HEK293 (cell line): Measurements from ENCODE around the gene ATCAY.
A peak's percentile ranks its signal among the peaks of the same experiment; 100 is the strongest.

Experiments
- CTCF ChIA-PET: fragments of 350-600 bp; formaldehyde crosslinking; extraction: SDS; loops from one replicate; lab custom pipeline; 2021; ENCODE audit warnings: antibody characterized with exemption; lab: Yijun Ruan, JAX
- POLR2A ChIA-PET: fragments of 300-600 bp; formaldehyde crosslinking; extraction: SDS; loops from one replicate; lab custom pipeline; 2020; ENCODE audit warnings: antibody characterized with exemption, inconsistent platforms; lab: Yijun Ruan, JAX
- H3K27ac ChIP-seq: fragments of 200-500 bp; sonication (Bioruptor generic); 2 replicates; pipeline ENCODE4 v1.5.1; 2014; ENCODE audit warnings: low read depth, low read length, control low read depth, inconsistent platforms; ENCODE audit errors: extremely low read depth
- H3K36me3 ChIP-seq, 2 experiments: fragments of 200-500 bp in 1 of 2; sonication (Bioruptor generic) in 1 of 2; 1 replicate in 1 of 2; 2 replicates in 1 of 2; pipeline ENCODE4 v1.5.1; 2014 to 2017; ENCODE audit warnings: inconsistent platforms in 2 of 2, low read length in 2 of 2; ENCODE audit not compliant: control insufficient read depth in 2 of 2, insufficient read depth in 1 of 2
- H3K4me1 ChIP-seq: fragments of 200-500 bp; sonication (Bioruptor generic); 2 replicates; pipeline ENCODE4 v1.5.1; 2014; ENCODE audit warnings: mild to moderate bottlenecking, low read length, inconsistent platforms; ENCODE audit not compliant: control insufficient read depth, insufficient read depth
- H3K4me3 ChIP-seq: 2 replicates; pipeline ENCODE4 v1.5.1; 2011; ENCODE audit warnings: low read depth, mild to moderate bottlenecking, control low read depth, low read length, moderate library complexity
- H3K9me3 ChIP-seq: fragments of 200-500 bp; sonication (Bioruptor generic); 2 replicates; pipeline ENCODE4 v1.5.1; 2014; ENCODE audit warnings: low read depth, low read length, inconsistent platforms; ENCODE audit not compliant: control insufficient read depth, insufficient read depth
- GFI1B ChIP-seq: fragments of 450-650 bp; formaldehyde crosslinking; IDR thresholded peaks from 2 replicates; pipeline ENCODE4 v1.5.1; 2016; ENCODE audit warnings: missing biosample characterization, missing genetic modification characterization
- HOXC10 ChIP-seq: sonication (generic); formaldehyde crosslinking; IDR thresholded peaks from 2 replicates; pipeline ENCODE4 v1.8.1; 2023; ENCODE audit warnings: mild to moderate bottlenecking, missing genetic modification reagents
- KLF8 ChIP-seq: fragments of 450-650 bp; formaldehyde crosslinking; IDR thresholded peaks from 2 replicates; pipeline ENCODE4 v1.5.1; 2016; ENCODE audit warnings: missing biosample characterization, missing genetic modification characterization
- PRDM10 ChIP-seq: fragments of 450-650 bp; formaldehyde crosslinking; IDR thresholded peaks from 2 replicates; pipeline ENCODE4 v1.5.1; 2016; ENCODE audit warnings: missing biosample characterization, missing genetic modification characterization
- ZBTB7A ChIP-seq: fragments of 450-650 bp; formaldehyde crosslinking; IDR thresholded peaks from 2 replicates; pipeline ENCODE4 v1.5.1; 2016; ENCODE audit warnings: low read depth, missing biosample characterization, missing genetic modification characterization
- ZNF146 ChIP-seq: fragments of 450-650 bp; formaldehyde crosslinking; IDR thresholded peaks from 2 replicates; pipeline ENCODE4 v1.5.1; 2016; ENCODE audit warnings: missing biosample characterization, missing genetic modification characterization
- ZNF155 ChIP-seq: fragments of 450-650 bp; formaldehyde crosslinking; IDR thresholded peaks from 2 replicates; pipeline ENCODE4 v1.5.1; 2016; ENCODE audit warnings: missing biosample characterization, missing genetic modification characterization
- ZNF214 ChIP-seq: fragments of 450-650 bp; formaldehyde crosslinking; IDR thresholded peaks from 2 replicates; pipeline ENCODE4 v1.5.1; 2017; ENCODE audit warnings: missing biosample characterization, mild to moderate bottlenecking, missing genetic modification characterization, borderline replicate concordance
- ZNF239 ChIP-seq: fragments of 450-650 bp; formaldehyde crosslinking; IDR thresholded peaks from 2 replicates; pipeline ENCODE4 v1.5.1; 2016; ENCODE audit warnings: missing biosample characterization, missing genetic modification characterization
- ZNF248 ChIP-seq: fragments of 450-650 bp; formaldehyde crosslinking; IDR thresholded peaks from 2 replicates; pipeline ENCODE4 v1.5.1; 2017; ENCODE audit warnings: missing biosample characterization, missing genetic modification characterization
- ZNF302 ChIP-seq: fragments of 450-650 bp; formaldehyde crosslinking; IDR thresholded peaks from 2 replicates; pipeline ENCODE4 v1.5.1; 2016; ENCODE audit warnings: missing biosample characterization, missing genetic modification characterization, low read depth
- ZNF324 ChIP-seq: fragments of 450-650 bp; formaldehyde crosslinking; IDR thresholded peaks from 2 replicates; pipeline ENCODE4 v1.5.1; 2016; ENCODE audit warnings: missing biosample characterization, missing genetic modification characterization
- ZNF335 ChIP-seq: fragments of 450-650 bp; formaldehyde crosslinking; conservative IDR thresholded peaks from 2 replicates; pipeline ENCODE4 v1.5.1; 2016; ENCODE audit warnings: missing biosample characterization, missing genetic modification characterization
- ZNF37A ChIP-seq: fragments of 450-650 bp; IDR thresholded peaks from 2 replicates; pipeline ENCODE4 v1.5.1; 2018; ENCODE audit warnings: missing biosample characterization, missing genetic modification characterization
- ZNF433 ChIP-seq: fragments of 450-650 bp; formaldehyde crosslinking; IDR thresholded peaks from 2 replicates; pipeline ENCODE4 v1.5.1; 2016; ENCODE audit warnings: missing biosample characterization, missing genetic modification characterization, low read depth
- ZNF488 ChIP-seq: fragments of 450-650 bp; formaldehyde crosslinking; IDR thresholded peaks from 2 replicates; pipeline ENCODE4 v1.5.1; 2016; ENCODE audit warnings: missing biosample characterization, missing genetic modification characterization
- ZNF558 ChIP-seq: fragments of 450-650 bp; formaldehyde crosslinking; IDR thresholded peaks from 2 replicates; pipeline ENCODE4 v1.5.1; 2016; ENCODE audit warnings: missing biosample characterization, missing genetic modification characterization
- ZNF561 ChIP-seq: fragments of 450-650 bp; IDR thresholded peaks from 2 replicates; pipeline ENCODE4 v1.5.1; 2018; ENCODE audit warnings: missing biosample characterization, missing genetic modification characterization, borderline replicate concordance
- ZNF585B ChIP-seq: fragments of 450-650 bp; formaldehyde crosslinking; IDR thresholded peaks from 2 replicates; pipeline ENCODE4 v1.5.1; 2016; ENCODE audit warnings: missing biosample characterization, missing genetic modification characterization
- ZNF596 ChIP-seq: fragments of 450-650 bp; IDR thresholded peaks from 2 replicates; pipeline ENCODE4 v1.5.0; 2018; ENCODE audit warnings: missing biosample characterization, mild to moderate bottlenecking, missing genetic modification characterization, moderate library complexity
- ZNF654 ChIP-seq: fragments of 450-650 bp; formaldehyde crosslinking; IDR thresholded peaks from 2 replicates; pipeline ENCODE4 v1.5.1; 2016; ENCODE audit warnings: low read depth, missing biosample characterization, missing genetic modification characterization
- ZNF701 ChIP-seq: fragments of 450-650 bp; formaldehyde crosslinking; IDR thresholded peaks from 2 replicates; pipeline ENCODE4 v1.5.1; 2016; ENCODE audit warnings: missing biosample characterization, missing genetic modification characterization
- ZNF785 ChIP-seq: fragments of 450-650 bp; formaldehyde crosslinking; IDR thresholded peaks from 2 replicates; pipeline ENCODE4 v1.5.1; 2016; ENCODE audit warnings: missing biosample characterization, missing genetic modification characterization
- TF ChIP-seq, protein P1 (sequence below): fragments of 450-650 bp; formaldehyde crosslinking; optimal IDR thresholded peaks from 2 replicates; pipeline ENCODE3; 2016; ENCODE audit warnings: missing biosample characterization, mild to moderate bottlenecking, missing genetic modification characterization
- TF ChIP-seq, protein P2 (sequence below): fragments of 450-650 bp; formaldehyde crosslinking; IDR thresholded peaks from 2 replicates; pipeline ENCODE4 v1.5.1; 2016; ENCODE audit warnings: missing biosample characterization, missing genetic modification characterization, borderline replicate concordance
- TF ChIP-seq, protein P3 (sequence below): fragments of 450-650 bp; formaldehyde crosslinking; IDR thresholded peaks from 2 replicates; pipeline ENCODE4 v1.5.1; 2016; ENCODE audit warnings: missing biosample characterization, missing genetic modification characterization

The ATCAY gene

GRCh38 chr19:3970808-3971598, 90.5 kb downstream of the ATCAY start, which contains the start of gene DAPK3 (continued):
- no peak for TF ChIP-seq ZNF785
- no peak for TF ChIP-seq ZNF433 (tag by site-specific recombination)
- TF ChIP-seq ZNF335 (tag by site-specific recombination), result 0 out of 2 replicates have a peak, but pooled peaks have one; percentile 23
- TF ChIP-seq, protein P1, sequence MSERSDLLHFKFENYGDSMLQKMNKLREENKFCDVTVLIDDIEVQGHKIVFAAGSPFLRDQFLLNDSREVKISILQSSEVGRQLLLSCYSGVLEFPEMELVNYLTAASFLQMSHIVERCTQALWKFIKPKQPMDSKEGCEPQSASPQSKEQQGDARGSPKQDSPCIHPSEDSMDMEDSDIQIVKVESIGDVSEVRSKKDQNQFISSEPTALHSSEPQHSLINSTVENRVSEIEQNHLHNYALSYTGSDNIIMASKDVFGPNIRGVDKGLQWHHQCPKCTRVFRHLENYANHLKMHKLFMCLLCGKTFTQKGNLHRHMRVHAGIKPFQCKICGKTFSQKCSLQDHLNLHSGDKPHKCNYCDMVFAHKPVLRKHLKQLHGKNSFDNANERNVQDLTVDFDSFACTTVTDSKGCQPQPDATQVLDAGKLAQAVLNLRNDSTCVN (tag by site-specific recombination), result peak; percentile 50
- TF ChIP-seq ZNF558, result no peak
- TF ChIP-seq KLF8 (tag by site-specific recombination), result peak; percentile 58; the same call in 1 of the 2 replicates
- TF ChIP-seq ZNF155 (tag by site-specific recombination), result no peak
- no peak for TF ChIP-seq ZNF239

DNA sequence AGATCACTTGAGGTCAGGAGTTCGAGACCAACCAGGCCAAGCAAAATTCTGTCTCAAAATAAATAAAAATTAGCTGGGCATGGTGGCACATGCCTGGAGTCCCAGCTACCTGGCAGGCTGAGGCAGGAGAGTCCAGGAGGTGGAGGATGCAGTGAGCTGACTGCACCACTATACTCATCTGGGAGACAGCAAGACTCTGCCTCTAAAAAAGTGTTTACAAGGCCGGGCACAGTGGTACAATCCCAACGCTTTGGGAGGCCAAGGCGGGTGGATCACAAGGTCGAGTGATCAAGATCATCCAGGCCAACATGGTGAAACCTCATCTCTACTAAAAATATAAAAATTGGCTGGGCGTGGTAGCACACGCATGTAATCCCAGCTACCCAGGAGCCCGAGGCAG, 94.7 kb downstream of the ATCAY start:
- ChIA-PET POLR2A (interaction anchor here (0.8 to 2.8 kb wide), 5 partner anchors 11 to 42 kb away, joined by 3 to 24 read pairs (median 4); partner anchors contain the start of genes EEF2 and NMRK2), CTCF (interaction anchor here (1.2 kb wide), 1 partner anchor 12 kb away, joined by 4 read pairs; no protein-coding TSS in a partner anchor)
- no peak overlapping the region for H3K4me3 ChIP-seq
- no peaks in the 10 kb centered on the region for H3K9me3 ChIP-seq
- peaks cover 18 to 50% of the 10 kb centered on the region in 2 experiments; a peak in 2 of 3 replicates for H3K36me3 ChIP-seq
- no peak overlapping the region for H3K27ac ChIP-seq
- no peaks in the 10 kb centered on the region for H3K4me1 ChIP-seq
- no peak for TF ChIP-seq ZNF596 (tag by site-specific recombination)
- TF ChIP-seq ZNF302 (tag by site-specific recombination), result no peak
- no peak for TF ChIP-seq ZNF433 (tag by site-specific recombination)
- no peak for TF ChIP-seq ZNF248 (tag by site-specific recombination)
- no peak for TF ChIP-seq GFI1B
- TF ChIP-seq, protein P2, sequence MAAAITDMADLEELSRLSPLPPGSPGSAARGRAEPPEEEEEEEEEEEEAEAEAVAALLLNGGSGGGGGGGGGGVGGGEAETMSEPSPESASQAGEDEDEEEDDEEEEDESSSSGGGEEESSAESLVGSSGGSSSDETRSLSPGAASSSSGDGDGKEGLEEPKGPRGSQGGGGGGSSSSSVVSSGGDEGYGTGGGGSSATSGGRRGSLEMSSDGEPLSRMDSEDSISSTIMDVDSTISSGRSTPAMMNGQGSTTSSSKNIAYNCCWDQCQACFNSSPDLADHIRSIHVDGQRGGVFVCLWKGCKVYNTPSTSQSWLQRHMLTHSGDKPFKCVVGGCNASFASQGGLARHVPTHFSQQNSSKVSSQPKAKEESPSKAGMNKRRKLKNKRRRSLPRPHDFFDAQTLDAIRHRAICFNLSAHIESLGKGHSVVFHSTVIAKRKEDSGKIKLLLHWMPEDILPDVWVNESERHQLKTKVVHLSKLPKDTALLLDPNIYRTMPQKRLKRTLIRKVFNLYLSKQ (tag by site-specific recombination), result no peak
- TF ChIP-seq HOXC10, result no peak
- no peak for TF ChIP-seq ZNF146
- TF ChIP-seq ZNF324 (tag by site-specific recombination), result no peak
- no peak for TF ChIP-seq ZNF701
- TF ChIP-seq PRDM10 (tag by site-specific recombination), result peak; percentile 89
- TF ChIP-seq ZNF561 (tag by site-specific recombination), result no peak
- TF ChIP-seq ZBTB7A (tag by site-specific recombination), result no peak
- no peak for TF ChIP-seq ZNF585B (tag by site-specific recombination)
- TF ChIP-seq, protein P1 (tag by site-specific recombination), result no peak
- TF ChIP-seq ZNF37A (tag by site-specific recombination), result no peak
- TF ChIP-seq ZNF488 (tag by site-specific recombination), result no peak
- TF ChIP-seq ZNF654 (tag by site-specific recombination), result no peak
- TF ChIP-seq, protein P3, sequence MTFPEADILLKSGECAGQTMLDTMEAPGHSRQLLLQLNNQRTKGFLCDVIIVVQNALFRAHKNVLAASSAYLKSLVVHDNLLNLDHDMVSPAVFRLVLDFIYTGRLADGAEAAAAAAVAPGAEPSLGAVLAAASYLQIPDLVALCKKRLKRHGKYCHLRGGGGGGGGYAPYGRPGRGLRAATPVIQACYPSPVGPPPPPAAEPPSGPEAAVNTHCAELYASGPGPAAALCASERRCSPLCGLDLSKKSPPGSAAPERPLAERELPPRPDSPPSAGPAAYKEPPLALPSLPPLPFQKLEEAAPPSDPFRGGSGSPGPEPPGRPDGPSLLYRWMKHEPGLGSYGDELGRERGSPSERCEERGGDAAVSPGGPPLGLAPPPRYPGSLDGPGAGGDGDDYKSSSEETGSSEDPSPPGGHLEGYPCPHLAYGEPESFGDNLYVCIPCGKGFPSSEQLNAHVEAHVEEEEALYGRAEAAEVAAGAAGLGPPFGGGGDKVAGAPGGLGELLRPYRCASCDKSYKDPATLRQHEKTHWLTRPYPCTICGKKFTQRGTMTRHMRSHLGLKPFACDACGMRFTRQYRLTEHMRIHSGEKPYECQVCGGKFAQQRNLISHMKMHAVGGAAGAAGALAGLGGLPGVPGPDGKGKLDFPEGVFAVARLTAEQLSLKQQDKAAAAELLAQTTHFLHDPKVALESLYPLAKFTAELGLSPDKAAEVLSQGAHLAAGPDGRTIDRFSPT (tag by site-specific recombination), result peak; percentile 49
- TF ChIP-seq ZNF214 (tag by site-specific recombination), result no peak
